T-helper 2 cell treated with Interferon-gamma antibody and Interleukin-4, amounts not matched to agents 100 ng/mL and 5 ng/mL, for 36 hours (primary cell): ENCODE measurements around the gene ZNHIT1. TPM values are rescaled to one million over a fixed set of nuclear protein-coding genes. Genes with fewer than 3 reads are reported as not detected.

Experiments
- intact Hi-C: fragments of 100-400 bp; cut with micrococcal nuclease; formaldehyde crosslinking; loops from one replicate; pipeline ENCODE4 v1.15.1; 2023
- total RNA-seq: library from RNA; stranded (reverse); gene quantifications from 2 replicates; pipeline ENCODE4 v1.2.3, GENCODE V29; 2022

ZNHIT1 gene
- total RNA-seq, 1 donor from 2014 or later, result 66.8 TPM

DNA sequence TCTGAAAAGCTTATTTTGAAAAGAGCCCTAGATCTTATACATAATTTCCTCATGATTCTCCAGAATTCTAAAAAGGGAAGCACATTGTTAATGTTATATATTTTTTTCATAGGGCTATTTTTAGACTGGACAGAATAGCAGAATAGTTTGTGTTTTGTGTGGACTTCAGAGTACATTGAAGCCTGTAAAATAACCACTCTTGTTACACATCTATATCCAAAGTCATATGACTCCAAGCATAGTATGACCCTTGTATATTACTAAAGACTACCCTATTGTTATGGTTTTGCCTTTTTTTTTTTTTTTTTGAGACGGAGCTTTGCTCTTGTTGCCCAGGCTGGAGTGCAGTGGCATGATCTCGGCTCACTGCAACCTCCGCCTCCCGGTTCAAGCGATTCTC, 53.1 kb downstream of the ZNHIT1 start:
- intact Hi-C loops, result no loop called here

DNA sequence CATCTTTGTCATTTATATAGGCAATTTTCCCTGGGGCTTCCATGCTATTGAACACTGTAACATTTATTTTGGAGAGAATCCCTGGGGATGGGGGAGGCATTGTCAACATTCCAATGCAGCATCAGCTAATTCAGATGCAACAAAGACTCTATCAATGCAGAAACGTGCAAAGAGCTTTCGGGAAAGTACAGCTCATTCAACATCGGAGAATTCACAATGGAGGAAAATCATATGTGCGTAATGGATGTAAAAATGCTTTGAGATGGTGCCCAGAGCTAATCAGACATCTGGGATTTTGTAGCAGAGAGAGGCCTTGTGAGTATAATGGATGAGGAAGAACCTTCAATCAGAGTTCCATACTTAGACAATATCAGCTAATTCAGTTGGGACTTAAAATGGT, 55.2 kb downstream of the ZNHIT1 start:
- intact Hi-C loops, result no loop called here

Other genes with a start within 250 kb of the ZNHIT1 start
- gene MUC12, start 248.6 kb upstream of the ZNHIT1 start, total RNA-seq, result 0.48 TPM in 2 replicates
- not detected in 2 replicates for gene MUC17, start 198.1 kb upstream of the ZNHIT1 start, total RNA-seq
- gene TRIM56, start 132.7 kb upstream of the ZNHIT1 start, total RNA-seq, result 60.0 and 61.6 TPM in 2 replicates
- 0.14 and 0.27 TPM in 2 replicates for gene SERPINE1, start 91.1 kb upstream of the ZNHIT1 start, total RNA-seq
- gene AP1S1, start 63.7 kb upstream of the ZNHIT1 start, total RNA-seq, result 37.3 and 41.7 TPM in 2 replicates
- gene VGF, start 52.6 kb upstream of the ZNHIT1 start, total RNA-seq, result 0.23 and 0.34 TPM in 2 replicates
- not detected in 2 replicates for gene NAT16, start 37.9 kb upstream of the ZNHIT1 start, total RNA-seq
- not detected in 2 replicates for gene MOGAT3, start 17.1 kb upstream of the ZNHIT1 start, total RNA-seq
- 72.4 and 78.6 TPM in 2 replicates for gene PLOD3, start 584 bp upstream of the ZNHIT1 start, total RNA-seq
- 21.8 and 23.1 TPM in 2 replicates for gene CLDN15, start 19.6 kb downstream of the ZNHIT1 start, total RNA-seq
- gene FIS1, start 26.9 kb downstream of the ZNHIT1 start, total RNA-seq, result 112 and 113 TPM in 2 replicates
- gene IFT22, start 103.6 kb downstream of the ZNHIT1 start, total RNA-seq, result 7.1 and 7.6 TPM in 2 replicates
- gene COL26A1, start 144.7 kb downstream of the ZNHIT1 start, total RNA-seq, result not detected in 2 replicates